AG04449 (cell line): ENCODE results near the gene SLC35B1.

Experiments used
- CTCF ChIA-PET: fragments of 350-600 bp; formaldehyde crosslinking; extraction: SDS; loops from one replicate; lab custom pipeline; 2021; ENCODE audit warnings: antibody characterized with exemption; lab: Yijun Ruan, JAX
- POLR2A ChIA-PET: fragments of 400-600, 350-600 bp; formaldehyde crosslinking; extraction: SDS; loops from one replicate; lab custom pipeline; 2020; ENCODE audit warnings: antibody characterized with exemption, inconsistent platforms; lab: Yijun Ruan, JAX
- DNase-seq: peaks from one replicate; pipeline ENCODE4 v3.0.0-alpha.2; 2010; ENCODE audit warnings: low read depth, low spot score
- H3K4me3 ChIP-seq: 2 replicates; pipeline ENCODE4 v1.5.1; 2011; ENCODE audit warnings: low read depth, mild to moderate bottlenecking, control low read depth, low read length
- TF ChIP-seq, protein P1 (sequence below): IDR thresholded peaks from one replicate; pipeline ENCODE4 v1.5.1; 2011; ENCODE audit warnings: mild to moderate bottlenecking, moderate library complexity, low read length, control low read depth, inconsistent platforms; ENCODE audit not compliant: insufficient read depth; ENCODE audit errors: missing control alignments

SLC35B1 gene

DNA sequence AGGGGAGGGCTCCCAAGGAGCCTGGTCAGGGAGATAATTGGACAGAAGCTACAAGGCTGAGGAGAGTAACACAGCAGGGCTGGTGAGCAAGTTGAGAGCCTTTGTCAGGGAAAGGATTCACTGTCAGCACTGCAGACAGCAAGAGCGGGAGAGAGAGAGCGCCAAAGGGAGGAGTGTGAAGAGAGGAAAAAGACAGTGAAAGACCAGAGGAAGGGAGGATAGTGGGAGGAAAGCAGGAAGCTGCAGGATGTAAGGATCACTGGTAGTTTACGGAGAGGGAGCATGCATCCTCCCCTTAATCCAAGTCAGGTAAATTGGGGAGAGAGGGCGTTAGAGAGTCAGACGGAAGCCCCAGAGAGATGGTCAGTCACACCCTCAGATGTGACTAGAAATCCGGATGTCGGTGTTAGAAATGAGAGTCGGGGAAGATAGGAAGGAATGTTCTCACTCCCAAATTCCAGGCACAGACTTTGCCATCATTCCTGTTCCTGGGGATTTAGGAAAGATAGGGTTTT is 16.0 kb downstream of the SLC35B1 start:
- DNase-seq, result no peak
- TF ChIP-seq, protein P1, sequence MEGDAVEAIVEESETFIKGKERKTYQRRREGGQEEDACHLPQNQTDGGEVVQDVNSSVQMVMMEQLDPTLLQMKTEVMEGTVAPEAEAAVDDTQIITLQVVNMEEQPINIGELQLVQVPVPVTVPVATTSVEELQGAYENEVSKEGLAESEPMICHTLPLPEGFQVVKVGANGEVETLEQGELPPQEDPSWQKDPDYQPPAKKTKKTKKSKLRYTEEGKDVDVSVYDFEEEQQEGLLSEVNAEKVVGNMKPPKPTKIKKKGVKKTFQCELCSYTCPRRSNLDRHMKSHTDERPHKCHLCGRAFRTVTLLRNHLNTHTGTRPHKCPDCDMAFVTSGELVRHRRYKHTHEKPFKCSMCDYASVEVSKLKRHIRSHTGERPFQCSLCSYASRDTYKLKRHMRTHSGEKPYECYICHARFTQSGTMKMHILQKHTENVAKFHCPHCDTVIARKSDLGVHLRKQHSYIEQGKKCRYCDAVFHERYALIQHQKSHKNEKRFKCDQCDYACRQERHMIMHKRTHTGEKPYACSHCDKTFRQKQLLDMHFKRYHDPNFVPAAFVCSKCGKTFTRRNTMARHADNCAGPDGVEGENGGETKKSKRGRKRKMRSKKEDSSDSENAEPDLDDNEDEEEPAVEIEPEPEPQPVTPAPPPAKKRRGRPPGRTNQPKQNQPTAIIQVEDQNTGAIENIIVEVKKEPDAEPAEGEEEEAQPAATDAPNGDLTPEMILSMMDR, result no peak
- ChIA-PET CTCF (interaction anchor here (0.8 to 27.0 kb wide), 10 partner anchors 10 to 306 kb away, joined by 3 to 1118 read pairs (median 6); partner anchors contain the start of genes NXPH3 and SLC35B1), POLR2A (interaction anchor here (1.8 kb wide), 1 partner anchor 14 kb away, joined by 8 read pairs; the partner anchor contains the start of gene SPOP)
- no peak overlapping the region for H3K4me3 ChIP-seq

DNA sequence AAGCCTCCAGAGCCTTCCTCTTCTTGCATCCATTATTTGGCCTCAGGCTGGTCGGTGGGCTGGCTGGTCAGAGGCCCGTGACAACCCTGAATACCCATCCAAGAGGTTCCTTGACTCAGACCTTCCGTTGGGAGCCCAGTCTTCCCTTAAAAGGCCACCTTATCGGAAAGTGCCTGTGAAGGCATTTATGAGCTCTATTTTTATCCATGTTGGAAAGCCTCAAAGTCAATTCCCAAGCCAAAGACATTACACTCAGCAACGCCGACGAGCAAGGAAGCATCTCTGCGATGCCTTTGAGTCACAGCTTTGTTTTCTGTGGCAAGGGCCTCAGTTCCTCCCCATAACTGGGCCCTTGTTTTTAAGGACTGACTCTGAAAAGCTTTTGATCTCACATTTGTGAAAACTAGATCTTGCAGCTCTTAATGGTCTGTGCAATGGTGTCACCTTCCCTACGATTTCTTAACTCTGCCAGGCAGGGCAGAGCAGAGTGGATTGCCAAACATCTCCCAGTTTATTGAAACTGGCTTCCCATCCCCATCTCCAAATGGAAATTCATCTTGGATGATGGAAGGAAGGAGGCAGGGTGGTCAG is 16.6 kb downstream of the SLC35B1 start:
- POLR2A ChIA-PET, result interaction anchor here (1.8 kb wide), 1 partner anchor 14 kb away, joined by 8 read pairs; the partner anchor contains the start of gene SPOP
- CTCF ChIA-PET, result interaction anchor here (0.8 to 27.0 kb wide), 10 partner anchors 9 to 306 kb away, joined by 3 to 1118 read pairs (median 6); partner anchors contain the start of genes NXPH3 and SLC35B1
- H3K4me3 ChIP-seq, result no peak overlapping the region
- TF ChIP-seq, protein P1, result no peak
- no peak for DNase-seq

DNA sequence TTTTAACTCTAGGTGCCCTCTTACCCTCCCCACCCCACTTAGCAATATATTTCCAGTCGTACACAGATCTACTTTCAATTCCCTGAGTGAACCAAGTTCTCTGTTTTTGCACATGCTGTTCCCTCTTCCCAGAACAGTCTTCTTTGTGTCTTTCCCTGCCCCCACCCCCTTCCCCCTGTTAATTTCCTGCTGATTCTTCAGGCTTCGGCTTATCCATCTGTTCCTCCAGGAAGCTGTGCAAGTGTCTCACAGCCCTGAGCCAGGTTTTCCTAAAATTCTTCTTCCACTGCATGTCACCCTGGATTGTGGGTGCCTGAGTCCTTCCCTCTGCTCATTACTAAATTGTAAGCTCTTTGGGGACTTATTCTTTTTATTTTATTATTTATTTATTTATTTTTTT is 17.5 kb downstream of the SLC35B1 start:
- TF ChIP-seq, protein P1, result no peak
- H3K4me3 ChIP-seq, result no peak overlapping the region
- POLR2A ChIA-PET, result interaction anchor here (1.8 kb wide), 1 partner anchor 13 kb away, joined by 8 read pairs; the partner anchor contains the start of gene SPOP
- no peak for DNase-seq
- CTCF ChIA-PET, result interaction anchor here (1.3 to 27.0 kb wide), 6 partner anchors 9 to 306 kb away, joined by 3 to 1118 read pairs (median 12); partner anchors contain the start of genes NXPH3 and SLC35B1

DNA sequence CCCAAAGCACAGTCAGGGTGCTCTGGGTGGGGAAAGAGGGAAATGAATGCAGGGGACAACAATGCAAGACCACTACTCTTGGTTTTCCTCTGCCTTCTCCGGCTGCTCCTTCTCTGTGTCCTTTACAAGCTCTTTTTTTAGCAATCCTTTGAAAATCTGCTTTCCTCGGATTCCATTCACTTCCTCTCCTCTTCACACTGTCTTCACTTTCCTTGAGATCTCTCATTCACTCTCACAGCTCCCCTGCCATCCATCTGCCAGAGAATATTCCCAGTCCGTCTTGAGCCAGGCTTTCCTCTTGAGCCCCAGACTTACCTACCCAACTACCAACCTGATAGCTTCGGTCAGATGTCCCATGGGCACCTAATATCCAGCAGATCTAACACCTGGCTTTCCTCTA is 18.9 kb downstream of the SLC35B1 start:
- POLR2A ChIA-PET, result no interaction called here
- CTCF ChIA-PET, result interaction anchor here (1.0 to 27.0 kb wide), 5 partner anchors 9 to 132 kb away, joined by 3 to 1118 read pairs (median 10); partner anchors contain the start of genes NXPH3 and SLC35B1
- TF ChIP-seq, protein P1, result no peak
- no peak for DNase-seq
- no peak overlapping the region for H3K4me3 ChIP-seq

DNA sequence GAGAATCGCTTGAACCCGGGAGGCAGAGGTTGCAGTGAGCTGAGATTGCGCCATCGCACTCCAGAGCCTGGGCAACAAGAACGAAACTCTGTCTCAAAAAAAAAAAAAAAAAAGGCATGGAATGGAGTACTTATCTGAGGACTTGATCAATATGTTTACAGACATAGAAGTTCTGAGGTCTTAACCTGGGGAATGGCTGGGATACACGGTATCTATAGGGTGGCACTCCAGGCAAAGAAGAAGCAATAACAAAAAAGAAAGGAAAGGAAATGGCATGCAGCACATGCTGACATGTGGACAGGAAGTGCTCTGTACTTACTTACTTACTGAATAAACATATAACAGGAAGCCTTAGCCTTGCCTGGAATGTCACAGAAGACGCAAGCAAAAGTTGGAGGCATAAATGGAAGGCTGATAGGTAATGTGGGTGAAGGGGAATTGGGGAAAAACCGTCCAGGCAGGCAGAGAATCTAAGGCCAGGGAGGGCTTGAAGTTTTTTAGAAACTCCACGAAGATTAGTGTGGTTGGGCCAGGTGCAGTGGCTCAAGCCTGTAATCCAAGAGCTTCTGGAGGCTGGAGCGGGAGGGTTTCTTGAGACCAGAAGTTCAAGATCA is 19.8 kb downstream of the SLC35B1 start:
- no peak for DNase-seq
- TF ChIP-seq, protein P1, result no peak
- no peak overlapping the region for H3K4me3 ChIP-seq
- CTCF ChIA-PET, result interaction anchor here (1.0 to 27.0 kb wide), 7 partner anchors 8 to 132 kb away, joined by 3 to 1118 read pairs (median 8); partner anchors contain the start of genes NXPH3 and SLC35B1
- POLR2A ChIA-PET, result no interaction called here
